ENCODE data around the gene PDE6A.

GRCh38 chr5:149820012-149820411 is 124.6 kb downstream of the PDE6A start:
- TF ChIP-seq POLR2A (IDR thresholded peaks at IDR 0.05; ENCODE audit: extremely low read depth, insufficient read length) = no peak
- TF ChIP-seq CTCF (IDR thresholded peaks at IDR 0.05; ENCODE audit: low read depth, low read length) = no peak
- TF ChIP-seq, protein P1, sequence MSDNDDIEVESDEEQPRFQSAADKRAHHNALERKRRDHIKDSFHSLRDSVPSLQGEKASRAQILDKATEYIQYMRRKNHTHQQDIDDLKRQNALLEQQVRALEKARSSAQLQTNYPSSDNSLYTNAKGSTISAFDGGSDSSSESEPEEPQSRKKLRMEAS (IDR thresholded peaks at IDR 0.05; ENCODE audit: low read depth, low read length) = no peak
- TF ChIP-seq MYC (IDR thresholded peaks at IDR 0.05; ENCODE audit: low read depth, low read length) = no peak

Measured in NB4 (cell line).